HCT116 (cell line): Measurements from ENCODE around the gene ZBTB38. TPM values are rescaled to one million over a fixed set of nuclear protein-coding genes. Genes with fewer than 3 reads are reported as not detected.

ENCODE experiments used
- ATAC-seq: fragments of 200-7000 bp; cut with Tn5 transposase; 2 replicates; pipeline ENCODE4 v1.9.1; 2020; ENCODE audit warnings: mild to moderate bottlenecking, moderate library complexity
- BruUV-seq: library from RNA; stranded (reverse); fragments of 400-500 nt; replicated peaks from 2 replicates; lab custom pipeline; 2021; lab: Mats Ljungman, UMichigan
- CTCF ChIA-PET: fragments of 300-600 bp; sonication (Branson Sonifier 250); formaldehyde crosslinking; loops from one replicate; lab custom pipeline; 2021; ENCODE audit warnings: antibody characterized with exemption; lab: Charles Lee
- POLR2A ChIA-PET: fragments of 300-600, 350-600 bp; sonication (Branson Sonifier 250); formaldehyde crosslinking; loops from one replicate; lab custom pipeline; 2021; ENCODE audit warnings: antibody characterized with exemption; lab: Charles Lee
- RAD21 ChIA-PET, 2 experiments: fragments of 300-600 bp; sonication (Branson Sonifier 250); formaldehyde crosslinking; loops; one replicate each; lab custom pipeline; 2023; ENCODE audit warnings: low total read pairs in 2 of 2; ENCODE audit not compliant: uncharacterized antibody in 2 of 2, unreplicated experiment in 2 of 2, low non-redundant PET in 1 of 2; lab: Charles Lee
- DNase-seq: peaks from one replicate; pipeline ENCODE4 v3.0.0-alpha.2; 2010; ENCODE audit warnings: low read depth, low spot score
- H2AFZ ChIP-seq: fragments of 200-600 bp; shearing (Covaris generic), sonication (generic); 2 replicates; pipeline ENCODE4 v1.6.1; 2017; ENCODE audit warnings: low read depth, mixed run types, mixed read lengths, antibody characterized with exemption, low read length; ENCODE audit not compliant: poor library complexity, severe bottlenecking
- H3K27ac ChIP-seq: 2 replicates; pipeline ENCODE4 v1.5.1; 2012; ENCODE audit warnings: low read depth, low read length
- H3K27me3 ChIP-seq: fragments of 200-600 bp; sonication (generic); 2 replicates; pipeline ENCODE4 v1.6.1; 2016; ENCODE audit warnings: mixed run types, low read length, mixed read lengths; ENCODE audit not compliant: insufficient read depth
- H3K36me3 ChIP-seq, 2 experiments: fragments of 200-500 bp in 1 of 2; fragments of 200-600 bp in 1 of 2; sonication (Bioruptor generic) in 1 of 2; sonication (generic) in 1 of 2; 2 replicates each; pipeline versions ENCODE4 v1.5.1 to v1.6.1; 2014 to 2016; ENCODE audit warnings: low read length in 2 of 2, inconsistent platforms in 1 of 2, mixed read lengths in 1 of 2, mixed run types in 1 of 2; ENCODE audit not compliant: insufficient read depth in 2 of 2, control insufficient read depth in 1 of 2
- H3K4me1 ChIP-seq, 2 experiments: fragments of 200-600 bp in 1 of 2; sonication (generic) in 1 of 2; 2 replicates each; pipeline versions ENCODE4 v1.5.1 to v1.6.1; 2012 to 2017; ENCODE audit warnings: low read length in 2 of 2, inconsistent platforms in 1 of 2, mild to moderate bottlenecking in 1 of 2, mixed read lengths in 1 of 2, mixed run types in 1 of 2, moderate library complexity in 1 of 2; ENCODE audit not compliant: insufficient read depth in 2 of 2, control insufficient read depth in 1 of 2
- H3K4me2 ChIP-seq: fragments of 200-600 bp; sonication (generic); 2 replicates; pipeline ENCODE4 v1.6.1; 2017; ENCODE audit warnings: mixed run types, low read length, mixed read lengths
- H3K4me3 ChIP-seq, 2 experiments: fragments of 200-600 bp in 1 of 2; sonication (generic) in 1 of 2; replicated peaks in 1 of 2; 2 replicates each; pipeline ENCODE4 v1.5.1; 2011 to 2016; ENCODE audit warnings: low read length in 2 of 2, control low read depth in 1 of 2, low read depth in 1 of 2, mild to moderate bottlenecking in 1 of 2, mixed read lengths in 1 of 2, mixed run types in 1 of 2
- H3K79me2 ChIP-seq: fragments of 200-600 bp; sonication (generic); 2 replicates; pipeline ENCODE4 v1.6.1; 2017; ENCODE audit warnings: mild to moderate bottlenecking, mixed run types, low read length, moderate library complexity, mixed read lengths; ENCODE audit not compliant: insufficient read depth
- H3K9ac ChIP-seq: fragments of 200-600 bp; sonication (generic); 2 replicates; pipeline ENCODE4 v1.6.1; 2016; ENCODE audit warnings: low read length, mixed read lengths
- H3K9me2 ChIP-seq: fragments of 200-600 bp; sonication (generic), shearing (Covaris generic); 2 replicates; pipeline ENCODE4 v1.6.1; 2017; ENCODE audit warnings: mixed run types, mild to moderate bottlenecking, moderate library complexity; ENCODE audit not compliant: insufficient read depth
- H3K9me3 ChIP-seq, 2 experiments: fragments of 200-500 bp in 1 of 2; fragments of 200-600 bp in 1 of 2; sonication (Bioruptor generic) in 1 of 2; sonication (generic) in 1 of 2; 2 replicates each; pipeline ENCODE4 v1.6.1; 2014 to 2017; ENCODE audit warnings: low read length in 2 of 2, mixed read lengths in 2 of 2, inconsistent platforms in 1 of 2, low read depth in 1 of 2, mild to moderate bottlenecking in 1 of 2, mixed run types in 1 of 2, moderate library complexity in 1 of 2; ENCODE audit not compliant: control insufficient read depth in 1 of 2, insufficient read depth in 1 of 2
- H4K20me1 ChIP-seq: fragments of 200-600 bp; sonication (generic), shearing (Covaris generic); 2 replicates; pipeline ENCODE4 v1.6.1; 2017; ENCODE audit warnings: mixed run types, mild to moderate bottlenecking, moderate library complexity; ENCODE audit not compliant: insufficient read depth
- CBX3 ChIP-seq: IDR thresholded peaks from 2 replicates; pipeline ENCODE4 v1.6.1; 2012; ENCODE audit warnings: low read depth
- CEBPB ChIP-seq: IDR thresholded peaks from 2 replicates; pipeline ENCODE4 v1.6.1; 2012; ENCODE audit warnings: low read depth
- ELF1 ChIP-seq: IDR thresholded peaks from 2 replicates; pipeline ENCODE4 v1.6.1; 2012; ENCODE audit warnings: low read depth, borderline replicate concordance
- EZH2phosphoT487 ChIP-seq: fragments of 200-600 bp; IDR thresholded peaks from 2 replicates; pipeline ENCODE4 v1.6.1; 2018; ENCODE audit warnings: antibody characterized with exemption, borderline replicate concordance
- FOSL1 ChIP-seq: IDR thresholded peaks from 2 replicates; pipeline ENCODE4 v1.6.1; 2012; ENCODE audit warnings: low read depth
- JUND ChIP-seq: IDR thresholded peaks from 2 replicates; pipeline ENCODE4 v1.6.1; 2012
- POLR2A ChIP-seq: IDR thresholded peaks from 2 replicates; pipeline ENCODE4 v1.7.0; 2011; ENCODE audit warnings: borderline replicate concordance; ENCODE audit not compliant: insufficient read depth, insufficient read length; ENCODE audit errors: extremely low read depth
- POLR2AphosphoS5 ChIP-seq: IDR thresholded peaks from 2 replicates; pipeline ENCODE4 v1.6.1; 2011; ENCODE audit warnings: mild to moderate bottlenecking, low read depth, low read length, moderate library complexity
- RAD21 ChIP-seq: IDR thresholded peaks from 2 replicates; pipeline ENCODE4 v1.6.1; 2012; ENCODE audit warnings: low read depth, mild to moderate bottlenecking
- SIN3A ChIP-seq: IDR thresholded peaks from 2 replicates; pipeline ENCODE4 v1.6.1; 2012; ENCODE audit warnings: low read depth
- SP1 ChIP-seq: IDR thresholded peaks from 2 replicates; pipeline ENCODE4 v1.6.1; 2012; ENCODE audit warnings: low read depth
- SRF ChIP-seq: IDR thresholded peaks from 2 replicates; pipeline ENCODE4 v1.6.1; 2012; ENCODE audit warnings: low read depth
- TCF7L2 ChIP-seq: IDR thresholded peaks from 2 replicates; pipeline ENCODE4 v1.7.0; 2011; ENCODE audit warnings: borderline replicate concordance, inconsistent platforms; ENCODE audit not compliant: insufficient read depth, insufficient read length; ENCODE audit errors: extremely low read depth
- ZNF274 ChIP-seq: fragments of 200-500 bp; sonication (Bioruptor generic); IDR thresholded peaks from 2 replicates; pipeline ENCODE4 v1.6.1; 2014; ENCODE audit warnings: mild to moderate bottlenecking, low read depth, low read length, inconsistent platforms
- intact Hi-C: fragments of 100-400 bp; cut with micrococcal nuclease; formaldehyde crosslinking; loops from 2 replicates; pipeline ENCODE4 v1.10.0; 2022
- total RNA-seq: library from RNA; stranded (reverse); gene quantifications from one replicate; pipeline ENCODE4 v1.2.1, GENCODE V29; 2021; ENCODE audit not compliant: unreplicated experiment
- TF ChIP-seq, protein P1 (sequence below), 3 experiments: fragments of 200-600 bp in 1 of 3; sonication (generic) in 1 of 3; IDR thresholded peaks in 2 of 3; conservative IDR thresholded peaks in 1 of 3; 2 replicates each; pipeline ENCODE4 v1.5.1; 2012 to 2017; ENCODE audit warnings: low read depth in 2 of 3, low read length in 2 of 3, antibody characterized with exemption in 1 of 3, borderline replicate concordance in 1 of 3, control low read depth in 1 of 3, mild to moderate bottlenecking in 1 of 3, mixed read lengths in 1 of 3, mixed run types in 1 of 3, moderate library complexity in 1 of 3; ENCODE audit not compliant: insufficient read depth in 1 of 3
- TF ChIP-seq, protein P2 (sequence below): IDR thresholded peaks from 2 replicates; pipeline ENCODE4 v1.6.1; 2012

ZBTB38 gene
- total RNA-seq, 1 experiment from 2014 or later = 33.5 TPM

DNA sequence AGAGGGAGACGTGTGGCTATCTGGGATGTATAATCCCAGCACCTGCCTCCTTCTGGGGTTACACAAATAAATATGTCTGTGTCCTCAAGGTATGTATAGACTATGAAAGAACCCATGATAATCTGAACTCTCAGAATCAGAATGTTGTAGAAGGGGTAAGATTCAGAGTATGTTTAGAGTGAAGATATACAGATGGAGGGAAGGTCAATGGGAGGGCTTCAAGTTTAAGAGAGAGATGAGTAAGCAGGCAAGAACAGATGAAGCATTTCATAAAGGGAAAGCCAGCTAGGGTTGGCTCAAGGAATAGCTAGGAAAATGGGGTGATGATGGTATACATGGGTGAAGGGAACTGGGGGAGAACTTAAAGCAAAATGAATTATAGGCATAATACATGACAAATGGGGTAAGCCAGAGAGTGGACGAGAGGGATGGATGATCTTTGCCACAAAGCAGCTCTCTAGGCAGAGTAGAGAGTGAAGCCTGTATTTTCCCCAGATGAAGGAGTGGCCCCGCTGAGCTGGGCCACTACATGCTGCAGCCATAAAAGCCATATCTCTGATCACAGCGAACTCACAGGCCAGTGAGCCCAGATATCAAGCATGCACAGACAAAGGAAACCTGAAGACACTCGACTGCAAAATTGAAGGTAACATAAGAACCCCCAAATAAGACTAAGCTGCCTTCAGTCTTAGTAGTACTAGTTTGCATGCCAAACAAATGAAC, 15.9 kb upstream of the ZBTB38 start:
- Histone ChIP-seq H2AFZ (no peak overlapping the region), H3K27me3 (no peaks in the 10 kb centered on the region), H3K4me2 (no peak overlapping the region), H3K27ac (no peak overlapping the region), H3K9me2 (no peaks in the 10 kb centered on the region), H3K9me3 (no peaks in the 10 kb centered on the region), H3K4me1 (no peaks in the 10 kb centered on the region), H4K20me1 (no peaks in the 10 kb centered on the region), H3K36me3 (no peaks in the 10 kb centered on the region), H3K9ac (no peak overlapping the region), H3K79me2 (no peaks in the 10 kb centered on the region), H3K4me3 (no peak overlapping the region)
- ChIA-PET CTCF (interaction anchor here (1.1 kb wide), 1 partner anchor 8 kb away, joined by 3 read pairs; no protein-coding TSS in a partner anchor), POLR2A (no interaction called here), RAD21 (no interaction called here)
- intact Hi-C loops = no loop called here
- BruUV-seq = no TSS peak
- no peak for ATAC-seq
- no peak for DNase-seq
- TF ChIP-seq SIN3A (no peak), SP1 (no peak), EZH2phosphoT487 (no peak), ZNF274 (no peak), JUND (no peak)

DNA sequence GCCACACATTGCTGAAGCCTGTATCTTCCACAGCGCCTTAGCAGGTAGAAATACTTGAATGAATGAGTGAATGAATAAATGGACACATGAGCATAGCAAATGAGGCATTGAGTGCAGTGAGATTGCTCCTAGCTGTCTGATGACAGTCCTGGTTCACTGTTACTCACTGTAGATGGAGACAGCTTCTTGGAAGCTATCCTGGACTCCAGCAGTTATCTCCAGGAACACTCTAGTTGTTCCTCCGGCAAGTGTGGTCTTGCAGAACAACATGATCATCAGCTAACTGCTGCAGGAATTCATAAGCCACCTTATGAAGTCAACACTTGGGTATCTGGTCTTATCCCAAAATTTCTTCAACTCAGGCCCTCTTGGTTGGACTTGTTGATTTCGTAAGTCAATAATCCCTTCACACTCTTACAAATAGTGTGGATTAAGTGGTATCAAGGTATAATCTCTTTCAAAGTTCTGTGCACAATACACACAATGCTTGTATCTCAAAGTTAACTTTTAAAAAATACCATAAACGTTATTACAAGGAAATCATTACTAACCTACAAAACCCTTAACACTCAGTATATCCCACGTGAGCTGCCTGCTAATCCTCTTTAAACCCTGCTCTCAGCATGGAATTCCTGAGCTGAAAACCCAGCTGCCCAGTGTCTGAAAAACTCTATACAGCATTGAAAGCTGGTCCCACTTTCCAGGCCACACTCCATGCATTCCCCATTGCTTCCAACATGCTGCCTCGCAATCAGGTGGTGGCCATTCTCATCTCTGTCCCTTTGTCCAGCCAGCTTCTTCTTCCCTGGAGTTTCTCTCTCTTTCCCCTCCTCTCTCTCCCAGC, 14.4 kb upstream of the ZBTB38 start:
- ChIA-PET CTCF (no interaction called here), POLR2A (no interaction called here), RAD21 (no interaction called here)
- intact Hi-C loops = no loop called here
- H2AFZ ChIP-seq = no peak overlapping the region
- no peaks in the 10 kb centered on the region for H3K27me3 ChIP-seq
- no peaks in the 10 kb centered on the region for H3K4me1 ChIP-seq
- no peak overlapping the region for H3K27ac ChIP-seq
- H3K36me3 ChIP-seq = no peaks in the 10 kb centered on the region
- H3K9me3 ChIP-seq = no peaks in the 10 kb centered on the region
- ATAC-seq (no peak), DNase-seq (no peak)
- H3K4me2 ChIP-seq = no peak overlapping the region
- H3K79me2 ChIP-seq = no peaks in the 10 kb centered on the region
- H3K9ac ChIP-seq = no peak overlapping the region
- H3K9me2 ChIP-seq = no peaks in the 10 kb centered on the region
- no peaks in the 10 kb centered on the region for H4K20me1 ChIP-seq
- no peak overlapping the region for H3K4me3 ChIP-seq
- no TSS peak for BruUV-seq
- TF ChIP-seq CEBPB (no peak), TCF7L2 (no peak), SRF (no peak), POLR2AphosphoS5 (no peak), SP1 (no peak), CBX3 (no peak), RAD21 (no peak), POLR2A (no peak), JUND (no peak), ZNF274 (no peak), ELF1 (no peak), FOSL1 (no peak)
- TF ChIP-seq, protein P1, sequence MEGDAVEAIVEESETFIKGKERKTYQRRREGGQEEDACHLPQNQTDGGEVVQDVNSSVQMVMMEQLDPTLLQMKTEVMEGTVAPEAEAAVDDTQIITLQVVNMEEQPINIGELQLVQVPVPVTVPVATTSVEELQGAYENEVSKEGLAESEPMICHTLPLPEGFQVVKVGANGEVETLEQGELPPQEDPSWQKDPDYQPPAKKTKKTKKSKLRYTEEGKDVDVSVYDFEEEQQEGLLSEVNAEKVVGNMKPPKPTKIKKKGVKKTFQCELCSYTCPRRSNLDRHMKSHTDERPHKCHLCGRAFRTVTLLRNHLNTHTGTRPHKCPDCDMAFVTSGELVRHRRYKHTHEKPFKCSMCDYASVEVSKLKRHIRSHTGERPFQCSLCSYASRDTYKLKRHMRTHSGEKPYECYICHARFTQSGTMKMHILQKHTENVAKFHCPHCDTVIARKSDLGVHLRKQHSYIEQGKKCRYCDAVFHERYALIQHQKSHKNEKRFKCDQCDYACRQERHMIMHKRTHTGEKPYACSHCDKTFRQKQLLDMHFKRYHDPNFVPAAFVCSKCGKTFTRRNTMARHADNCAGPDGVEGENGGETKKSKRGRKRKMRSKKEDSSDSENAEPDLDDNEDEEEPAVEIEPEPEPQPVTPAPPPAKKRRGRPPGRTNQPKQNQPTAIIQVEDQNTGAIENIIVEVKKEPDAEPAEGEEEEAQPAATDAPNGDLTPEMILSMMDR (IDR thresholded peaks at IDR 0.05 in 2 of 3, conservative IDR thresholded peaks at IDR 0.05 in 1 of 3; ENCODE audit: borderline replicate concordance in 1 of 3, insufficient read depth in 1 of 3, low read depth in 2 of 3, low read length in 2 of 3) = no peak
- TF ChIP-seq, protein P2, sequence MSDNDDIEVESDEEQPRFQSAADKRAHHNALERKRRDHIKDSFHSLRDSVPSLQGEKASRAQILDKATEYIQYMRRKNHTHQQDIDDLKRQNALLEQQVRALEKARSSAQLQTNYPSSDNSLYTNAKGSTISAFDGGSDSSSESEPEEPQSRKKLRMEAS = no peak
